NT2/D1 (cell line): ENCODE results near the gene SLC6A12.
"Not testable (repeated sequence)": the region's sequence is repeated elsewhere in the genome, so short reads cannot be mapped to it uniquely, and the experiment has no call there.

Experiments used
- DNase-seq: peaks from one replicate; pipeline ENCODE4 v3.0.0-alpha.2; 2011; ENCODE audit warnings: low read depth, low spot score
- H3K27me3 ChIP-seq: 2 replicates; pipeline ENCODE4 v1.6.0; 2011; ENCODE audit warnings: mild to moderate bottlenecking; ENCODE audit not compliant: insufficient read length, insufficient read depth
- H3K36me3 ChIP-seq: 2 replicates; pipeline ENCODE4 v1.6.1; 2011; ENCODE audit warnings: mild to moderate bottlenecking, low read length, mixed read lengths; ENCODE audit not compliant: insufficient read depth, insufficient read length
- H3K4me1 ChIP-seq: 2 replicates; pipeline ENCODE4 v1.5.1; 2011; ENCODE audit not compliant: insufficient read depth, insufficient read length
- H3K4me3 ChIP-seq: 2 replicates; pipeline ENCODE4 v1.5.1; 2011; ENCODE audit warnings: low read depth; ENCODE audit not compliant: insufficient read length
- H3K9ac ChIP-seq: 2 replicates; pipeline ENCODE4 v1.6.0; 2011; ENCODE audit warnings: low read depth; ENCODE audit not compliant: insufficient read length
- H3K9me3 ChIP-seq: 2 replicates; pipeline ENCODE4 v1.5.1; 2011; ENCODE audit warnings: mild to moderate bottlenecking, low read length; ENCODE audit not compliant: insufficient read depth
- SUZ12 ChIP-seq: IDR thresholded peaks from 2 replicates; pipeline ENCODE4 v1.6.1; 2011; ENCODE audit not compliant: insufficient read length, insufficient read depth; ENCODE audit errors: extremely low read depth
- YY1 ChIP-seq: IDR thresholded peaks from 2 replicates; pipeline ENCODE4 v1.6.1; 2011; ENCODE audit not compliant: insufficient read length, insufficient read depth
- ZNF274 ChIP-seq: IDR thresholded peaks from 2 replicates; pipeline ENCODE4 v1.6.1; 2011; ENCODE audit warnings: mild to moderate bottlenecking, low read depth, low read length

Gene SLC6A12

GRCh38 chr12:240566-240965, 26.6 kb upstream of the SLC6A12 start:
- no peak for TF ChIP-seq ZNF274
- no peak for TF ChIP-seq SUZ12
- no peak for TF ChIP-seq YY1
- Histone ChIP-seq H3K27me3 (no peaks in the 10 kb centered on the region), H3K9ac (no peak overlapping the region), H3K4me1 (no peaks in the 10 kb centered on the region), H3K4me3 (no peak overlapping the region), H3K36me3 (no peaks in the 10 kb centered on the region), H3K9me3 (peaks cover 28% of the 10 kb centered on the region; the same call in 1 of the 2 replicates)
- DNase-seq, result no peak

- Histone ChIP-seq H3K4me1 (no peaks in the 10 kb centered on the region), H3K36me3 (no peaks in the 10 kb centered on the region), H3K9me3 (peaks cover 33% of the 10 kb centered on the region; the same call in 1 of the 2 replicates), H3K9ac (no peak overlapping the region), H3K27me3 (no peaks in the 10 kb centered on the region), H3K4me3 (no peak overlapping the region)
- no peak for DNase-seq
- TF ChIP-seq ZNF274 (no peak), YY1 (no peak), SUZ12 (no peak)
Measured at GRCh38 chr12:238736-239398, 24.9 kb upstream of the SLC6A12 start.

- DNase-seq, result no peak
- H3K9me3 ChIP-seq, result peaks cover 33% of the 10 kb centered on the region; the same call in 1 of the 2 replicates
- H3K4me1 ChIP-seq, result peaks cover 7% of the 10 kb centered on the region
- no peak overlapping the region for H3K9ac ChIP-seq
- no peaks in the 10 kb centered on the region for H3K36me3 ChIP-seq
- no peak for TF ChIP-seq SUZ12
- TF ChIP-seq ZNF274, result no peak
- TF ChIP-seq YY1, result no peak
- no peaks in the 10 kb centered on the region for H3K27me3 ChIP-seq
- no peak overlapping the region for H3K4me3 ChIP-seq
Measured at GRCh38 chr12:238116-238515, 24.2 kb upstream of the SLC6A12 start.

GRCh38 chr12:237026-237815, 23.3 kb upstream of the SLC6A12 start:
- Histone ChIP-seq H3K9me3 (peaks cover 33% of the 10 kb centered on the region; the same call in 1 of the 2 replicates), H3K36me3 (no peaks in the 10 kb centered on the region), H3K4me3 (no peak overlapping the region), H3K9ac (no peak overlapping the region), H3K27me3 (no peaks in the 10 kb centered on the region), H3K4me1 (peaks cover 16% of the 10 kb centered on the region)
- TF ChIP-seq SUZ12 (no peak), YY1 (no peak), ZNF274 (no peak)
- DNase-seq, result no peak

- DNase-seq, result no peak
- H3K36me3 ChIP-seq, result no peaks in the 10 kb centered on the region
- TF ChIP-seq SUZ12, result no peak
- TF ChIP-seq ZNF274, result no peak
- no peak for TF ChIP-seq YY1
- H3K9me3 ChIP-seq, result peaks cover 33% of the 10 kb centered on the region; the same call in 1 of the 2 replicates
- H3K27me3 ChIP-seq, result no peaks in the 10 kb centered on the region
- H3K9ac ChIP-seq, result no peak overlapping the region
- H3K4me1 ChIP-seq, result peaks cover 17% of the 10 kb centered on the region
- no peak overlapping the region for H3K4me3 ChIP-seq
Measured at GRCh38 chr12:236445-236844, 22.5 kb upstream of the SLC6A12 start.

GRCh38 chr12:235967-236366, 22.0 kb upstream of the SLC6A12 start:
- H3K4me1 ChIP-seq, result peaks cover 22% of the 10 kb centered on the region
- not testable (repeated sequence) for H3K27me3 ChIP-seq

GRCh38 chr12:234891-235415, 21.0 kb upstream of the SLC6A12 start:
- Histone ChIP-seq H3K4me1 (peaks cover 23% of the 10 kb centered on the region), H3K27me3 (no peaks in the 10 kb centered on the region), H3K9me3 (peaks cover 33% of the 10 kb centered on the region; the same call in 1 of the 2 replicates), H3K36me3 (no peaks in the 10 kb centered on the region), H3K9ac (no peak overlapping the region), H3K4me3 (no peak overlapping the region)
- DNase-seq, result no peak
- TF ChIP-seq ZNF274 (no peak), SUZ12 (no peak), YY1 (no peak)

More at GRCh38 chr12:235967-236366, 22.0 kb upstream of the SLC6A12 start:
- not testable (repeated sequence) for H3K4me3 ChIP-seq, H3K9ac ChIP-seq, DNase-seq, H3K36me3 ChIP-seq
- peaks cover 33% of the 10 kb centered on the region; the same call in 1 of the 2 replicates for H3K9me3 ChIP-seq
